ENCODE results near the gene PCSK5. TPM values are rescaled to one million over a fixed set of nuclear protein-coding genes. Genes with fewer than 3 reads are reported as not detected.

The PCSK5 gene
- 0.29 and 1.2 TPM in 2 replicates for total RNA-seq

DNA sequence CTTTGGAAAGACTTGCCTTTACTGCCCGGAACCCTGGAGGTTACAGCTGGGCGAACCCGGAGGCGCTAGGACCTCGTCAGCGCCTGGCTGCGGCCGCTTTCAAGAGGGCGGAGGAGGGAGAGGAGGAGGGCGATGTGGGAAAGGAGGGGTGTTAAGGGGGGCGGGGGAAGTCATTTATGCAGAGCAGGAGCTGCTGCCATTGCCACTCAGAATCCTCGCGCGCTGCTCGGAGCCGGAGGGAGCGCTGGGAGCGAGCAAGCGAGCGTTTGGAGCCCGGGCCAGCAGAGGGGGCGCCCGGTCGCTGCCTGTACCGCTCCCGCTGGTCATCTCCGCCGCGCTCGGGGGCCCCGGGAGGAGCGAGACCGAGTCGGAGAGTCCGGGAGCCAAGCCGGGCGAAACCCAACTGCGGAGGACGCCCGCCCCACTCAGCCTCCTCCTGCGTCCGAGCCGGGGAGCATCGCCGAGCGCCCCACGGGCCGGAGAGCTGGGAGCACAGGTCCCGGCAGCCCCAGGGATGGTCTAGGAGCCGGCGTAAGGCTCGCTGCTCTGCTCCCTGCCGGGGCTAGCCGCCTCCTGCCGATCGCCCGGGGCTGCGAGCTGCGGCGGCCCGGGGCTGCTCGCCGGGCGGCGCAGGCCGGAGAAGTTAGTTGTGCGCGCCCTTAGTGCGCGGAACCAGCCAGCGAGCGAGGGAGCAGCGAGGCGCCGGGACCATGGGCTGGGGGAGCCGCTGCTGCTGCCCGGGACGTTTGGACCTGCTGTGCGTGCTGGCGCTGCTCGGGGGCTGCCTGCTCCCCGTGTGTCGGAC lies at the start of gene PCSK5:
Gene PCSK5, plus strand, starts transcription at position 202 of the 805 bp plus-strand sequence. Its CDS starts 509 bp downstream, at position 711.

DNA sequence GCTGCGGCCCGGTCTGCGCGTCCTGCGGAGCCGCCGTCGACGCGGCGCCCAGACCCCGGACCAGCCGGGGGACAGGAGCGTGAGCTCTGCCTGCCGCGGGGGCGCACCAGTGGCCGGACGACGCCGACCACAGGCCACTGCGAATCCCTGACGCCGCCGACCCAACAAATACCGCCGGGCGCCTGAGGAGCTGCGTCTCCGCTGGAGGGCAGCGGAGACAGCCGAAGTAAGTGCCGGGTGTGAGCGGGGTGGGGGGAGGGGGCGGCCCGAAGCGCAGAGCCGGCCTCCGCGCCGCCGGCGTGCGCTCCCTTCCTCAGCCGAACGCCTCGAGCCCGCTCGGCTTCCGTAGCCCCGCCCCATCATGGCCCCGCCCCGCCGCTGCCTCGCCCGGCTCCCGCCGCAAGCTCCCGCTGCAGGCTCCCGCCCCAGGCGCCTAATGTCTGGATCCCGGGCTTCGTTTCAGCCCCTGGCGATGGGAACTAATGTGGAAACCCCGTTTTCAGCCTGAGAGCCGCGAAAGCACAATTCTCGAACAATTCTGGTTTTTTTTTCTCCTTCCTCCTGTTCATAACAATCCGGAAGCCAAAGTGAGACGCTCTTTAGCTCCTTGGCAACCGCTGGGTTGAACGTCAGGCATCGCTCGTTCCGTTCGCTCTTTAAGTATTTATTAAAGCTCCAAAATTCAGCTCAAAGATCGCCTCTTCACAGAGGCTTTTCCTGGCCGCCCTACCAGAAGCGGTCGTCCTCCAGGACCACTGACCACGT lies 503.9 kb downstream of the PCSK5 start, which contains the start of gene RFK:
Gene RFK, minus strand, starts transcription at position 232 of the 765 bp plus-strand sequence. CDS start 255 bp downstream, outside the sequence.

